Muscle layer of duodenum (tissue), 2 donors: ENCODE results near the gene SNRPB2.

Experiments
- H3K27ac ChIP-seq: one replicate; pipeline ENCODE4 v1.7.0; 2013; ENCODE audit warnings: mild to moderate bottlenecking, low read length
- H3K27me3 ChIP-seq: one replicate; pipeline ENCODE4 v1.7.0; 2013; ENCODE audit warnings: low read depth, mild to moderate bottlenecking, control low read depth, low read length
- H3K36me3 ChIP-seq, 2 donors: one replicate each; pipeline ENCODE4 v1.7.0; 2013; ENCODE audit warnings: low read length in 2 of 2, control low read depth in 1 of 2, mild to moderate bottlenecking in 1 of 2; ENCODE audit not compliant: insufficient read depth in 2 of 2, control insufficient read depth in 1 of 2
- H3K4me1 ChIP-seq, 2 donors: one replicate each; pipeline ENCODE4 v1.7.0; 2013; ENCODE audit warnings: low read length in 2 of 2, mild to moderate bottlenecking in 2 of 2, control low read depth in 1 of 2, moderate library complexity in 1 of 2; ENCODE audit not compliant: insufficient read depth in 2 of 2, control insufficient read depth in 1 of 2
- H3K4me3 ChIP-seq, 2 donors: one replicate each; pipeline ENCODE4 v1.7.0; 2013; ENCODE audit warnings: low read length in 2 of 2, low read depth in 1 of 2, mild to moderate bottlenecking in 1 of 2
- H3K9me3 ChIP-seq, 2 donors: one replicate each; pipeline ENCODE4 v1.7.0; 2013; ENCODE audit warnings: low read length in 2 of 2, control low read depth in 1 of 2, mild to moderate bottlenecking in 1 of 2; ENCODE audit not compliant: control insufficient read depth in 1 of 2
- donor health status: healthy.

SNRPB2 gene

DNA sequence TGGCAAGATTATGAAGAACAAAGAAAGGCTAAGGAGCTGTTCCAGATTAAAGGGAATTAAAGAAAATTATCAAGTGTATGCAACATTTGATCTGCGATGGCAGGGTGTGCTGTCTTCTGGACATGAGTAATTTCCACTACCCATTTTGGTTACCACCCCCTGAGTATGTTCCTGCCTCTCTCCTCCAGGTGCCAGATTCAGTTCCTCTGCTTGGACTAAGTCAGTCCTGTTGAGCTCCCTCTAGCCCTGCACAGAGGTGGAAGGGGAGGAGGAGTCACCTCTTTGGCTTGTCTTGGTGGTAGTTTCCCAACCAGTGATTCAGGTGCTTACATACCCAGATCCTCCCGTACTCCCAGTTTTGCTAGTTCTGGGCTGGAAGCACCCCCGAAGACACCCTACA is 22.2 kb upstream of the SNRPB2 start:
- Histone ChIP-seq H3K9me3 (no peaks in the 10 kb centered on the region), H3K27ac (no peak overlapping the region), H3K36me3 (no peaks in the 10 kb centered on the region), H3K27me3 (no peaks in the 10 kb centered on the region), H3K4me3 (no peak overlapping the region), H3K4me1 (no peaks in the 10 kb centered on the region)

- Histone ChIP-seq H3K27ac (no peak overlapping the region), H3K4me1 (no peaks in the 10 kb centered on the region), H3K27me3 (no peaks in the 10 kb centered on the region), H3K36me3 (no peaks in the 10 kb centered on the region), H3K4me3 (no peak overlapping the region), H3K9me3 (no peaks in the 10 kb centered on the region)
Measured at GRCh38 chr20:16708602-16709001, 21.2 kb upstream of the SNRPB2 start.

DNA sequence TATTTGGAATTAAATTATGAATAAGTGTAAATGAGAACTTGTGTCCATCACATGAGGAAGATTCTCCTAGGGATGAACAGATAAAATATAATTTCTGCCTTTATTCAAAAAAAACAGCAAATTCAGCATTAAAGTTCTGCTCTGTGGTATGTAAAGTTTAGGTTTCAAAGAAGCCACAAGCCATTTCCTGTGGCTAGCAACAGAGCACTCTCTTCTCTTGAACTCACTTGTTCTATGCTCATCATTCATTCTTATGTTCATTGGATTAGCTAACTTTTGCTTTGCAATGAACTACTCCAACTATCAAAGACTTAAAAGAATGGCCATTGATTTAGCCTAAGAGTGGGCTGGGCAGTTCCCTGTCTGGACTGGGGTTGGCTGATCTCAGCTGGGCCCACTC is 20.8 kb upstream of the SNRPB2 start:
- H3K27me3 ChIP-seq = no peaks in the 10 kb centered on the region
- H3K36me3 ChIP-seq = no peaks in the 10 kb centered on the region
- H3K4me1 ChIP-seq = no peaks in the 10 kb centered on the region
- H3K4me3 ChIP-seq = no peak overlapping the region
- H3K9me3 ChIP-seq = no peaks in the 10 kb centered on the region
- no peak overlapping the region for H3K27ac ChIP-seq

GRCh38 chr20:16710781-16711180 is 19.0 kb upstream of the SNRPB2 start:
- no peaks in the 10 kb centered on the region for H3K4me1 ChIP-seq
- no peak overlapping the region for H3K27ac ChIP-seq
- no peak overlapping the region for H3K4me3 ChIP-seq
- no peaks in the 10 kb centered on the region for H3K9me3 ChIP-seq
- no peaks in the 10 kb centered on the region for H3K27me3 ChIP-seq
- no peaks in the 10 kb centered on the region for H3K36me3 ChIP-seq

GRCh38 chr20:16711661-16712258 is 18.1 kb upstream of the SNRPB2 start:
- Histone ChIP-seq H3K27ac (no peak overlapping the region), H3K27me3 (no peaks in the 10 kb centered on the region), H3K36me3 (no peaks in the 10 kb centered on the region), H3K9me3 (no peaks in the 10 kb centered on the region), H3K4me1 (no peaks in the 10 kb centered on the region), H3K4me3 (no peak overlapping the region)

- H3K27me3 ChIP-seq = no peaks in the 10 kb centered on the region
- no peaks in the 10 kb centered on the region for H3K36me3 ChIP-seq
- H3K4me1 ChIP-seq = no peaks in the 10 kb centered on the region
- no peak overlapping the region for H3K27ac ChIP-seq
- H3K4me3 ChIP-seq = no peak overlapping the region
- H3K9me3 ChIP-seq = no peaks in the 10 kb centered on the region
Measured at GRCh38 chr20:16712511-16712947, 17.3 kb upstream of the SNRPB2 start.

GRCh38 chr20:16713066-16713465 is 16.8 kb upstream of the SNRPB2 start:
- H3K4me3 ChIP-seq = no peak overlapping the region
- H3K36me3 ChIP-seq = no peaks in the 10 kb centered on the region
- H3K27ac ChIP-seq = no peak overlapping the region
- H3K4me1 ChIP-seq = no peaks in the 10 kb centered on the region
- H3K9me3 ChIP-seq = no peaks in the 10 kb centered on the region
- H3K27me3 ChIP-seq = no peaks in the 10 kb centered on the region

DNA sequence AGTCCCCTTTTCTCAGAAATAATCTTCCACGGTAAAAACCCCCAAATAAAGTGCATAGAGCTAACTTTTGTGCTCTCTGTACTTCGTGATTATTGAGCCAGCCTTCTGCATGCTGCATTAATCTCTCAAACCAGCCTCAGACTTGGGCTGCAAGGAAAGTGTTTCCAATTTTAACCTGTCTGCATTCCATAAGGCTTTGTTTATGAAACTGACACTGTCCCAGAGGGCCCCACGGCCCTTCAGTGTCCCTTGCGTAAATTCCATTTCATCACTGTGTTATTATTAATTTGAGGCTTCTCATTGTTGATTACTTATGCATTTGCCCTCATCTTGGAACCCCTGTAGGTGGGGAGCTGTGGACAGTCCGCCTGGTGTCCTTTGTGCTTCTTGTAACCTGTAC is 15.6 kb upstream of the SNRPB2 start:
- Histone ChIP-seq H3K4me3 (no peak overlapping the region), H3K4me1 (no peaks in the 10 kb centered on the region), H3K36me3 (no peaks in the 10 kb centered on the region), H3K27me3 (no peaks in the 10 kb centered on the region), H3K9me3 (no peaks in the 10 kb centered on the region), H3K27ac (no peak overlapping the region)

DNA sequence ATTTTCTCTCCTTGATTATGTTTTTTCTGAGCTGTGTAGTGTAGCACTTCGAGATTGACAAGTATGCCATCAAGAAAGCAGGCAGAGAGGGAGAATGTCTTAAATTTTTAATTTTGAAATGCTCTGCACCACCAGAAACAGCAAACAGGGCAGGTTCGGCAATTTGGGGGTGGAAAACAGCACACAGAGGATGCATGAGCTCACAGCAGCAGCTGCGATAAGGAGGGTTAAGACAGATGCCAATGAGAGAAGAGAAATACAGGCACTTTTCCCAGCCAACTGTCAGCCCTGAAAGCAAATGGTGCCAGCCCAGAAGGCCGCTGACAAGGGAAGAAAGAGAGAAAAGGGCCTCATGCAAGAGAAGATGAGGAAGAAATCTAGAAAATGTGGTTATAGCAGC is 15.1 kb upstream of the SNRPB2 start:
- no peaks in the 10 kb centered on the region for H3K9me3 ChIP-seq
- H3K27me3 ChIP-seq = no peaks in the 10 kb centered on the region
- H3K36me3 ChIP-seq = no peaks in the 10 kb centered on the region
- H3K4me1 ChIP-seq = no peaks in the 10 kb centered on the region
- H3K27ac ChIP-seq = no peak overlapping the region
- H3K4me3 ChIP-seq = no peak overlapping the region

GRCh38 chr20:16719421-16719820 is 10.4 kb upstream of the SNRPB2 start:
- Histone ChIP-seq H3K4me1 (no peaks in the 10 kb centered on the region), H3K9me3 (no peaks in the 10 kb centered on the region), H3K27me3 (no peaks in the 10 kb centered on the region), H3K4me3 (no peak overlapping the region), H3K36me3 (no peaks in the 10 kb centered on the region), H3K27ac (no peak overlapping the region)

- Histone ChIP-seq H3K9me3 (peaks cover 0 to 2% of the 10 kb centered on the region in 2 donors), H3K27me3 (no peaks in the 10 kb centered on the region), H3K36me3 (peaks cover 20 to 21% of the 10 kb centered on the region in 2 donors), H3K4me3 (peak overlapping the region; percentile 93 to 98), H3K27ac (no peak overlapping the region), H3K4me1 (peaks cover 4 to 19% of the 10 kb centered on the region in 2 donors)
Measured at GRCh38 chr20:16729080-16729479, 746 bp upstream of the SNRPB2 start.

DNA sequence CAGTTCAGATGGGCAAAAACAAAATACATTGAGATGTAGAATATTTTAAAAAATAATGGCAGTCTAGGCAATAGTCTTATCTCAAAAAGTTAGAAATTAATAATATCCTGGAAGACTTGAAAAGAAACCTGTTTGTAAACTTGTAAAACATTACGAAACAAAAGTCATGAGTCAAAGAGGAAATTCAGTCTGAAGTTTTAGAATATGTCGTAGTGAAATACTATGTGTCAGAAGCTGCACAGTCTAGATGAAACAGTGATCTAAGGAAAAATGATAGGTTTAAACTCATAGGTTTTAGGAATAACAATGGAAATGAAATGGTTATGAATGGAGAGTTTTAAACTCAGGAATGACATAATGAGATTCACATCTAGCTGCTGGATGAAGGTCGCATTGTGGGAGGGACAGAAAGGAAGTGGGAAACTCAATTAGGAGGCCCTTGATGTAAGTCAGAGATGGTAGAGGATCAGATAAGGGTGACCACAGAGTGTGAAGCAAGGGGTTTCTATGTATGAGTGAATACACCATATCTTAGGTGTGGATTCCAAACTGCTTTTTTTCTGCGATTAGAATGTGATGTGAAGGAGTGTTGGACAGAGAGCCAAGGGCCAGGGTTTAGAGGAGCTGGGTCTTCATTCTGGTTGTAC is 2.8 kb downstream of the SNRPB2 start:
- H3K27me3 ChIP-seq = no peaks in the 10 kb centered on the region
- H3K36me3 ChIP-seq = peaks cover 37 to 50% of the 10 kb centered on the region in 2 donors
- no peak overlapping the region for H3K27ac ChIP-seq
- no peaks in the 10 kb centered on the region for H3K9me3 ChIP-seq
- H3K4me1 ChIP-seq = peaks cover 4 to 19% of the 10 kb centered on the region in 2 donors
- H3K4me3 ChIP-seq = no peak overlapping the region
